Osteoblast (primary cell): ENCODE measurements around the gene TCF7L2. TPM values are rescaled to one million over a fixed set of nuclear protein-coding genes. Genes with fewer than 3 reads are reported as not detected.

Experiments
- DNase-seq: peaks from one replicate; pipeline ENCODE4 v3.0.0; 2011; ENCODE audit warnings: low spot score, mixed read lengths; ENCODE audit not compliant: insufficient read length; ENCODE audit errors: missing footprints
- H2AFZ ChIP-seq: 2 replicates; pipeline ENCODE4 v1.6.0; 2011; ENCODE audit warnings: mild to moderate bottlenecking, low read length
- H3K27ac ChIP-seq: 2 replicates; pipeline ENCODE4 v1.5.1; 2011; ENCODE audit warnings: mild to moderate bottlenecking, low read depth, low read length, moderate library complexity
- H3K27me3 ChIP-seq: 2 replicates; pipeline ENCODE4 v1.6.0; 2012; ENCODE audit warnings: mild to moderate bottlenecking, control low read depth, inconsistent platforms, low read length, moderate library complexity; ENCODE audit not compliant: insufficient read depth
- H3K36me3 ChIP-seq: 2 replicates; pipeline ENCODE4 v1.5.1; 2011; ENCODE audit warnings: mild to moderate bottlenecking, low read length, control low read depth, moderate library complexity; ENCODE audit not compliant: insufficient read depth
- H3K4me1 ChIP-seq: 2 replicates; pipeline ENCODE4 v1.5.1; 2011; ENCODE audit warnings: mild to moderate bottlenecking, low read length, control low read depth, moderate library complexity; ENCODE audit not compliant: insufficient read depth
- H3K4me2 ChIP-seq: 2 replicates; pipeline ENCODE4 v1.6.0; 2011; ENCODE audit warnings: mild to moderate bottlenecking, low read length; ENCODE audit not compliant: insufficient read depth
- H3K4me3 ChIP-seq: fragments of 200-600 bp; sonication (generic); 3 replicates; pipeline ENCODE4 v1.5.1; 2012; ENCODE audit warnings: mild to moderate bottlenecking, low read length, inconsistent platforms; ENCODE audit not compliant: insufficient read depth
- H3K79me2 ChIP-seq: 2 replicates; pipeline ENCODE4 v1.6.0; 2012; ENCODE audit warnings: mild to moderate bottlenecking, low read length, control low read depth, inconsistent platforms; ENCODE audit not compliant: insufficient read depth
- H3K9me3 ChIP-seq: 2 replicates; pipeline ENCODE4 v1.5.1; 2011; ENCODE audit warnings: low read depth, low read length, control low read depth
- H4K20me1 ChIP-seq: 2 replicates; pipeline ENCODE4 v1.6.0; 2012; ENCODE audit warnings: mild to moderate bottlenecking, low read length, control low read depth; ENCODE audit not compliant: insufficient read depth
- total RNA-seq: library from RNA; depleted of rRNA; stranded (reverse); fragments of >200 nt; gene quantifications from 2 replicates; pipeline ENCODE4 v1.2.3, GENCODE V29; 2012
- TF ChIP-seq, protein P1 (sequence below): IDR thresholded peaks from 2 replicates; pipeline ENCODE4 v1.5.1; 2011; ENCODE audit warnings: mild to moderate bottlenecking, low read depth, low read length, moderate library complexity; ENCODE audit errors: extremely low read depth

TCF7L2 gene
- total RNA-seq, 1 donor: 9.0 TPM

DNA sequence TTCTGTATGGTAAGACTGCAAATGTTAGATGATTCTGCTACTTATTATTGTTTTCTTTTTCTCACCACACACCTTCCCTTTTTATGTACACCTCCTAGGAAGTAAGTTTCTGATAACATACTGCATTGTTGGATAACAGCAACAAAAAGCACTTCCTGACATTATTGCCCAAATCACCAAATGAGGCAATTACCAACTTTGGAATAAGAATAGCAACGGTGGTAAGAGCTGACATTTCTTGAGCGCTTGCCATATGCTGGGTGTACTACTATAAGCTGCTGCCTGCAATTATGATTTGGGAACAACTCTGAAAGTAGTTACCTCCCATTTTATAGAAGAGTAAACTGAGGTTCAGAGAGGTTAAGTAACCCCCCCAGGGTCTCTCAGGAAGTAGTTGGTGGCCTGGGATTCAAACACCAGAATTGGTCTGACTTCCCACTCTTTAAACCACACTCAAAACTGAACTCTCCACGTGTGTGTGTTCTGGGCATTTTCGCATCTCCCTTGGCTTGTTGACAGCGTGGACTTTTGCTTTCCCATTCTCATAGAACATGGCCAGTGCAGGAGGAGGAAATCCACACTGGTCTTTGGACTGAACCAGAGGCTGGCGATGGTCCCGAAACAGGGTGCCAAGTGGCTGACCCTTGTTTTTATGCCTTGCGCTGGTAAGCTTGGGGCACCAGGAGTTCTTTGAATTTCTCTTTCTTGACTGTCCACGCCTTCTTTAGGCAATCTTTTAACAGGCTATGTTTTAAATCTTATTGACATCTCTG, 71.4 kb downstream of the TCF7L2 start:
- no peak for DNase-seq
- Histone ChIP-seq H3K4me3 (no peak overlapping the region), H3K4me2 (no peak overlapping the region), H3K27ac (no peak overlapping the region), H3K4me1 (peaks cover 2% of the 10 kb centered on the region), H3K79me2 (peaks cover 43% of the 10 kb centered on the region), H3K36me3 (no peaks in the 10 kb centered on the region), H4K20me1 (peaks cover 53% of the 10 kb centered on the region), H3K27me3 (no peaks in the 10 kb centered on the region), H2AFZ (no peak overlapping the region), H3K9me3 (no peaks in the 10 kb centered on the region)
- TF ChIP-seq, protein P1, sequence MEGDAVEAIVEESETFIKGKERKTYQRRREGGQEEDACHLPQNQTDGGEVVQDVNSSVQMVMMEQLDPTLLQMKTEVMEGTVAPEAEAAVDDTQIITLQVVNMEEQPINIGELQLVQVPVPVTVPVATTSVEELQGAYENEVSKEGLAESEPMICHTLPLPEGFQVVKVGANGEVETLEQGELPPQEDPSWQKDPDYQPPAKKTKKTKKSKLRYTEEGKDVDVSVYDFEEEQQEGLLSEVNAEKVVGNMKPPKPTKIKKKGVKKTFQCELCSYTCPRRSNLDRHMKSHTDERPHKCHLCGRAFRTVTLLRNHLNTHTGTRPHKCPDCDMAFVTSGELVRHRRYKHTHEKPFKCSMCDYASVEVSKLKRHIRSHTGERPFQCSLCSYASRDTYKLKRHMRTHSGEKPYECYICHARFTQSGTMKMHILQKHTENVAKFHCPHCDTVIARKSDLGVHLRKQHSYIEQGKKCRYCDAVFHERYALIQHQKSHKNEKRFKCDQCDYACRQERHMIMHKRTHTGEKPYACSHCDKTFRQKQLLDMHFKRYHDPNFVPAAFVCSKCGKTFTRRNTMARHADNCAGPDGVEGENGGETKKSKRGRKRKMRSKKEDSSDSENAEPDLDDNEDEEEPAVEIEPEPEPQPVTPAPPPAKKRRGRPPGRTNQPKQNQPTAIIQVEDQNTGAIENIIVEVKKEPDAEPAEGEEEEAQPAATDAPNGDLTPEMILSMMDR: no peak

DNA sequence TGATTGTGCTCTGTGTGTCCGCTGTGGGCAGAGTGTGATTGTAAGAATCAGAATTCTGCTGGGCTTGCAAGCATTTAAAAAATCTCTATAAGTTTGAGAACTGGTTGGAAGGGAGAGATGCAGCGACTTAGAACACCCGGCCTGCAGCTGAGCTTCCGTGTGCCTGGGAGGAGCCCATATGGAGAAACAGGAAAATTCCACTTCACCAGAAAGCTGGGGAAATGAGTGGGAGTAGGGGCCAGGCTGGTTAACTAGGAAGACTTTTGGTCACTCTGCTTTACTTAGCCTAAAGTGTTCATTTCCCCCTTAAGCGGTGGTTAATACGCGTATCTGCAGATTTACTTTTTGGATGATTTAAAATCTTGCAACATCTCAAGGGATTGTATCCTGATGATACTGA, 72.2 kb downstream of the TCF7L2 start:
- TF ChIP-seq, protein P1: no peak
- no peak overlapping the region for H3K4me2 ChIP-seq
- no peak overlapping the region for H3K4me3 ChIP-seq
- no peaks in the 10 kb centered on the region for H3K36me3 ChIP-seq
- DNase-seq: no peak
- no peaks in the 10 kb centered on the region for H3K27me3 ChIP-seq
- peaks cover 43% of the 10 kb centered on the region for H3K79me2 ChIP-seq
- no peaks in the 10 kb centered on the region for H3K9me3 ChIP-seq
- H4K20me1 ChIP-seq: peaks cover 54% of the 10 kb centered on the region
- no peak overlapping the region for H2AFZ ChIP-seq
- H3K4me1 ChIP-seq: peaks cover 11% of the 10 kb centered on the region
- H3K27ac ChIP-seq: no peak overlapping the region

DNA sequence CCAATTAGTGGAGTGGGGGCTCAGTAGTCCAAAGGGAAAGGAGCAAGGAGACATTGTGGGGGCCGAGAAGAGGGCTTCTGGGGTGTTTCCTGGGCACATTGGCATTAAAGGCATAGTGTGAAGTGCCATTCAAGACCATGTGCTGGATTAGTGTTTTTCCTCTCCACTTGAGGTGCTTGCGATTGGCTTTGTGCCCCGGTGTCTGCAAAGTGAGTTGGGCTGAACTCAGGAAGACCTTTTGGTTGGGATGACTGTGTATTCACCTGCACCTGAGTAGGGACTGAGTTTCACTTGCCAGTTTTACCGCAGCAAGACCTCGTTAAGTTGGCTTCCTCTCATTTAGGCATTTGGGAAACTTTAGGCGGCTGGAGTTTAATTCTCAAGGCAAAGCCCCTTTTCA, 73.0 kb downstream of the TCF7L2 start:
- Histone ChIP-seq H4K20me1 (peaks cover 55% of the 10 kb centered on the region), H3K4me1 (peaks cover 18% of the 10 kb centered on the region), H3K79me2 (peaks cover 42% of the 10 kb centered on the region)

DNA sequence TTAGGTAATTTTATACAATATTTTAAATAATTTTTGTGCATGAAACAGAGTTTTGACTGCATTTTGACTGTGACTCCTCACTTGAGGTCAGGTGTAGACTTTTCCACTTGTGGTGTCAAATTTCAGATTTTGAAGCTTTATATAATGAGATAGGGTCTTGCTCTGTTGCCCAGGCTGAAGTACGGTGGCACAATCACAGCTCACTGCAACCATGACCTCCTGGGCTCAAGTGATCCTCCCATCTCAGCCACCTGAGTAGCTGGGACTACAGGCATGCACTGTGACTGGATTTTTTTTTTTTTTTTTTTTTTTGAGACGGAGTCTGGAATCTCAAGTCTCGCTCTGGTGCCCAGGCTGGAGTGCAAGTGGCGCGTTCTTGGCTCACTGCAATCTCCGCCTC, 74.9 kb downstream of the TCF7L2 start:
- Histone ChIP-seq H4K20me1 (peaks cover 47% of the 10 kb centered on the region), H3K27me3 (no peaks in the 10 kb centered on the region), H3K4me2 (no peak overlapping the region), H2AFZ (no peak overlapping the region), H3K36me3 (no peaks in the 10 kb centered on the region), H3K9me3 (no peaks in the 10 kb centered on the region), H3K4me1 (peaks cover 31% of the 10 kb centered on the region), H3K4me3 (no peak overlapping the region), H3K27ac (no peak overlapping the region), H3K79me2 (peaks cover 41% of the 10 kb centered on the region)
- no peak for DNase-seq
- TF ChIP-seq, protein P1: no peak

More for the DNA sequence above, 73.0 kb downstream of the TCF7L2 start:
- no peak overlapping the region for H2AFZ ChIP-seq
- no peaks in the 10 kb centered on the region for H3K27me3 ChIP-seq
- H3K27ac ChIP-seq: no peak overlapping the region
- no peaks in the 10 kb centered on the region for H3K36me3 ChIP-seq
- H3K4me2 ChIP-seq: no peak overlapping the region
- H3K4me3 ChIP-seq: no peak overlapping the region
- H3K9me3 ChIP-seq: no peaks in the 10 kb centered on the region
- DNase-seq: no peak
- TF ChIP-seq, protein P1: no peak
